Calu3 (cell line): Measurements from ENCODE around the gene MALT1. TPM values are rescaled to one million over a fixed set of nuclear protein-coding genes. Genes with fewer than 3 reads are reported as not detected.

Source experiments
- BruUV-seq: library from RNA; stranded (reverse); fragments of 400-500 nt; replicated peaks from 2 replicates; lab custom pipeline; 2021; lab: Mats Ljungman, UMichigan
- CTCF ChIA-PET: fragments of 300-600 bp; sonication (Branson Sonifier 250); formaldehyde crosslinking; loops from one replicate; lab custom pipeline; 2022; ENCODE audit warnings: antibody characterized with exemption; lab: Charles Lee
- DNase-seq: peaks from one replicate; pipeline ENCODE4 v3.0.0; 2022
- H3K27ac Mint-ChIP-seq: one replicate; pipeline ENCODE4 v1.8.0; 2022; ENCODE audit warnings: mixed read lengths; ENCODE audit not compliant: unreplicated experiment
- H3K27me3 Mint-ChIP-seq: one replicate; pipeline ENCODE4 v1.8.0; 2022; ENCODE audit warnings: mixed read lengths; ENCODE audit not compliant: unreplicated experiment
- H3K36me3 Mint-ChIP-seq: one replicate; pipeline ENCODE4 v1.8.0; 2022; ENCODE audit warnings: mild to moderate bottlenecking, moderate library complexity, mixed read lengths; ENCODE audit not compliant: insufficient read depth, unreplicated experiment
- H3K4me1 Mint-ChIP-seq: one replicate; pipeline ENCODE4 v1.8.0; 2022; ENCODE audit warnings: mild to moderate bottlenecking, low read depth, mixed read lengths; ENCODE audit not compliant: unreplicated experiment
- H3K4me3 Mint-ChIP-seq: one replicate; pipeline ENCODE4 v1.8.0; 2022; ENCODE audit warnings: mild to moderate bottlenecking, low read depth, moderate library complexity, mixed read lengths; ENCODE audit not compliant: unreplicated experiment
- H3K9me3 Mint-ChIP-seq: one replicate; pipeline ENCODE4 v1.8.0; 2022; ENCODE audit warnings: low read depth, mixed read lengths; ENCODE audit not compliant: unreplicated experiment
- CTCF ChIP-seq: fragments of 200-600 bp; IDR thresholded peaks from one replicate; pipeline ENCODE4 v1.8.0; 2022; ENCODE audit warnings: antibody characterized with exemption; ENCODE audit not compliant: unreplicated experiment
- intact Hi-C: fragments of 100-400 bp; cut with micrococcal nuclease; formaldehyde crosslinking; loops from one replicate; pipeline ENCODE4 v1.10.0; 2022; ENCODE audit not compliant: unreplicated experiment
- total RNA-seq: library from RNA; stranded (reverse); gene quantifications from 2 replicates; pipeline ENCODE4 v1.2.3, GENCODE V29; 2022

Gene MALT1
- total RNA-seq, 1 experiment from 2014 or later: 37.6 TPM

DNA sequence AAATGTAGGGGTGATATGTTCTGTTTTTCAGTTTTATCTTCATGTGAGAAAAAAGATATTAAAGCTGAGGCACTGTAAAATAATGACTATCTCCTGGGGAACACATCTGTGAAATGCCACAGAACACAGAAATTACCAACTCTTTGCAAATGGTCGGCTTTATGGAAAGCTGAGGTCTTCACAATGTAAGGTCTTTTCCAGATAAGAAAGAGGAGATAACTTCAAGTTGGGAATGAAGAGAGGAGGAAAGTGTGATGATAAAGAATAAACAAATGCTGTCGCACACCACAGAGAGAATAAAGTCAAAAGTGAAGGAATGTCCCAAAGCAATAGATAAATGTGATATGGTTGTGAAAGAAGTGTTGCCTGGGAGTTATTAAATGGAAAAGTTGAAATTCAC lies 41.2 kb upstream of the MALT1 start:
- no TSS peak for BruUV-seq
- intact Hi-C loops: no loop called here

DNA sequence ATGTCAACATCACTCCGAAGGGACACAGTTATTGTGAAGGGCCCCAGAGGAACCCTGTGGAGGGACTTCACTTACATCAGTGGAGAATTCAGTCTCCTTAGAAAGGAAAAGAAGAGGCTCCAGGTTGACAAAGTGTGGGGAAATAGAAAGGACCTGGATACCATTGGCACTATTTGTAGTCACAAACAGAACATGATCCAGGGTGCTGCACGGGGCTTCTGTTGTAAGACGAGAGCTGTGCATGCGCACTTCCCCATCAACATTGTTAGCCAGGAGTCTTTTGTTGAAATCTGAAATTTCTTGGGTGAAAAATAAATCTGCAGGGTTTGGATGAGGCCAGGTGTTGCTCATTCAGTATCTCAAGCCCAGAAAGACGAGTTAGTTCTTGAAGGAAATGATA lies 40.0 kb upstream of the MALT1 start:
- intact Hi-C loops: no loop called here
- BruUV-seq: no TSS peak
- H3K27ac Mint-ChIP-seq: no peak overlapping the region
- no peak for DNase-seq
- no peaks in the 10 kb centered on the region for H3K36me3 Mint-ChIP-seq
- TF ChIP-seq CTCF: no peak
- H3K4me1 Mint-ChIP-seq: no peaks in the 10 kb centered on the region
- CTCF ChIA-PET: interaction anchor here (0.7 kb wide), 1 partner anchor 28 kb away, joined by 3 read pairs; no protein-coding TSS in a partner anchor
- no peaks in the 10 kb centered on the region for H3K9me3 Mint-ChIP-seq
- no peak overlapping the region for H3K4me3 Mint-ChIP-seq
- no peaks in the 10 kb centered on the region for H3K27me3 Mint-ChIP-seq

More for the DNA sequence above, 41.2 kb upstream of the MALT1 start:
- Mint-ChIP-seq H3K27me3 (no peaks in the 10 kb centered on the region), H3K4me3 (no peak overlapping the region), H3K27ac (no peak overlapping the region), H3K36me3 (no peaks in the 10 kb centered on the region), H3K4me1 (no peaks in the 10 kb centered on the region), H3K9me3 (no peaks in the 10 kb centered on the region)
- DNase-seq: no peak
- CTCF ChIA-PET: no interaction called here
- no peak for TF ChIP-seq CTCF

DNA sequence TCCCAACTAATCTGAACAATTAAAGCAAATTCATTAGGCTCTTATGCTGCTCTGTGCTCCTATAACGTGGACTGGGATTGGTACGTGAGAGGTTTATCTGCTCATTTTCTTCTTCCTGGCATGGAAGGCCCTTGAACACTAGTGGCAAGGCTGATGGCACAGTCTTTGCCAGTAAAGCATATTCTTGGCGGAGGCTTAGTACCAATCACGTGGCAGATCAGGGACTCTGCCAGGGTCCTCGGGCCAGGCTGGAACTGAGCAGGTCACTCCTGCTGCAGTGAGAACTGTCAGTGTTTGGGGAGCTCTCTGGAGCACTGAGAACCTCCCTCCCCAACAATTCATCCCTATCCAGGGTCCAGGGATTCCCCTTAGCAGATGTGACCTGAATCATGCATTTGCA lies 38.7 kb upstream of the MALT1 start:
- TF ChIP-seq CTCF: no peak
- H3K9me3 Mint-ChIP-seq: no peaks in the 10 kb centered on the region
- no peak for DNase-seq
- no peak overlapping the region for H3K4me3 Mint-ChIP-seq
- intact Hi-C loops: no loop called here
- CTCF ChIA-PET: no interaction called here
- H3K36me3 Mint-ChIP-seq: no peaks in the 10 kb centered on the region
- BruUV-seq: no TSS peak
- H3K27ac Mint-ChIP-seq: no peak overlapping the region
- no peaks in the 10 kb centered on the region for H3K27me3 Mint-ChIP-seq
- no peaks in the 10 kb centered on the region for H3K4me1 Mint-ChIP-seq

- H3K27me3 Mint-ChIP-seq: no peaks in the 10 kb centered on the region
- DNase-seq: no peak
- no peaks in the 10 kb centered on the region for H3K36me3 Mint-ChIP-seq
- no peaks in the 10 kb centered on the region for H3K4me1 Mint-ChIP-seq
- no peak overlapping the region for H3K27ac Mint-ChIP-seq
- no peaks in the 10 kb centered on the region for H3K9me3 Mint-ChIP-seq
- CTCF ChIA-PET: no interaction called here
- no peak overlapping the region for H3K4me3 Mint-ChIP-seq
- TF ChIP-seq CTCF: no peak
- BruUV-seq: no TSS peak
- intact Hi-C loops: no loop called here
Observed at GRCh38 chr18:58633874-58634273, 37.4 kb upstream of the MALT1 start.
